Cardiac muscle cell (in vitro differentiated cells and primary cell): ENCODE measurements around the gene ETV5. TPM values are rescaled to one million over a fixed set of nuclear protein-coding genes. Genes with fewer than 3 reads are reported as not detected.
"Not testable (repeated sequence)": the region's sequence is repeated elsewhere in the genome, so short reads cannot be mapped to it uniquely, and the experiment has no call there.

ENCODE experiments used
- DNase-seq, 2 donors: peaks; one replicate each; pipeline versions ENCODE4 v3.0.0 to v3.0.0-alpha.2; 2010 to 2017; ENCODE audit warnings: low read depth in 1 of 2, low spot score in 1 of 2
- H3K27ac ChIP-seq: fragments of 200-600 bp; sonication (generic); 2 replicates; pipeline ENCODE4 v1.5.1; 2016
- H3K27me3 ChIP-seq: fragments of 200-600 bp; sonication (generic); 2 replicates; pipeline ENCODE4 v1.6.0; 2016; ENCODE audit warnings: control low read depth
- H3K36me3 ChIP-seq: fragments of 200-600 bp; sonication (generic); 2 replicates; pipeline ENCODE4 v1.5.1; 2016; ENCODE audit warnings: control low read depth
- H3K4me1 ChIP-seq: fragments of 200-600 bp; sonication (generic); 2 replicates; pipeline ENCODE4 v1.8.1; 2017; ENCODE audit warnings: low read depth, mild to moderate bottlenecking, mixed run types
- H3K4me3 ChIP-seq: fragments of 200-600 bp; sonication (generic); 2 replicates; pipeline ENCODE4 v1.5.1; 2016; ENCODE audit warnings: mild to moderate bottlenecking
- H3K9me3 ChIP-seq: fragments of 200-600 bp; sonication (generic); 2 replicates; pipeline ENCODE4 v1.5.1; 2017; ENCODE audit warnings: low read depth, mild to moderate bottlenecking, control low read depth
- CTCF ChIP-seq: IDR thresholded peaks from 2 replicates; pipeline ENCODE4 v1.5.1; 2012; ENCODE audit warnings: low read depth, mild to moderate bottlenecking, low read length
- polyA plus RNA-seq: library from polyadenylated mRNA; unstranded; fragments of >200 nt; fragmentation: Nextera tagmentation; extraction: Ambion mirVana; gene quantifications from 2 replicates; pipeline ENCODE4 v1.2.1, GENCODE V29; 2016
- total RNA-seq: library from RNA; depleted of rRNA; stranded (reverse); fragments of >200 nt; gene quantifications from 2 replicates; pipeline ENCODE4 v1.2.3, GENCODE V29; 2016

The ETV5 gene
- total and polyA plus RNA-seq, 2 experiments from 2014 or later, result 16.3 to 29.3 TPM

GRCh38 chr3:186038360-186038759, 70.5 kb downstream of the ETV5 start:
- TF ChIP-seq CTCF, result no peak
- H3K4me1 ChIP-seq, result no peaks in the 10 kb centered on the region
- no peak overlapping the region for H3K27ac ChIP-seq
- no peaks in the 10 kb centered on the region for H3K36me3 ChIP-seq
- H3K27me3 ChIP-seq, result no peaks in the 10 kb centered on the region
- no peak for DNase-seq
- no peaks in the 10 kb centered on the region for H3K9me3 ChIP-seq
- H3K4me3 ChIP-seq, result no peak overlapping the region

- Histone ChIP-seq H3K27me3 (no peaks in the 10 kb centered on the region), H3K27ac (no peak overlapping the region), H3K4me3 (no peak overlapping the region), H3K9me3 (no peaks in the 10 kb centered on the region), H3K4me1 (no peaks in the 10 kb centered on the region), H3K36me3 (no peaks in the 10 kb centered on the region)
- TF ChIP-seq CTCF, result no peak
- DNase-seq, result peak in 1 of 2 donors; percentile 67
These were observed 73.6 kb downstream of the ETV5 start for GRCh38 chr3:186035277-186035676.

- no peak overlapping the region for H3K4me3 ChIP-seq
- no peak for TF ChIP-seq CTCF
These were observed 76.6 kb downstream of the ETV5 start for GRCh38 chr3:186032321-186032720.

GRCh38 chr3:186025993-186026392, 82.9 kb downstream of the ETV5 start:
- H3K4me3 ChIP-seq, DNase-seq, H3K27ac ChIP-seq, H3K9me3 ChIP-seq, H3K27me3 ChIP-seq, H3K4me1 ChIP-seq, H3K36me3 ChIP-seq: not testable (repeated sequence)

More at GRCh38 chr3:186032321-186032720, 76.6 kb downstream of the ETV5 start:
- Histone ChIP-seq H3K36me3 (no peaks in the 10 kb centered on the region), H3K4me1 (no peaks in the 10 kb centered on the region), H3K9me3 (no peaks in the 10 kb centered on the region), H3K27ac (no peak overlapping the region), H3K27me3 (no peaks in the 10 kb centered on the region)
- DNase-seq, result no peak

- Histone ChIP-seq H3K4me1 (peaks cover 5% of the 10 kb centered on the region), H3K27ac (no peak overlapping the region), H3K36me3 (no peaks in the 10 kb centered on the region), H3K4me3 (no peak overlapping the region), H3K27me3 (no peaks in the 10 kb centered on the region), H3K9me3 (no peaks in the 10 kb centered on the region)
- DNase-seq, result peak in 1 of 2 donors; percentile 63
- no peak for TF ChIP-seq CTCF
These were observed 83.7 kb downstream of the ETV5 start for GRCh38 chr3:186025161-186025560.

- DNase-seq, result peak in 1 of 2 donors; percentile 53
- no peaks in the 10 kb centered on the region for H3K9me3 ChIP-seq
- peaks cover 5% of the 10 kb centered on the region for H3K4me1 ChIP-seq
- H3K27ac ChIP-seq, result no peak overlapping the region
- TF ChIP-seq CTCF, result no peak
- H3K36me3 ChIP-seq, result no peaks in the 10 kb centered on the region
- H3K27me3 ChIP-seq, result no peaks in the 10 kb centered on the region
- no peak overlapping the region for H3K4me3 ChIP-seq
These were observed 84.7 kb downstream of the ETV5 start for GRCh38 chr3:186024210-186024609.
